Psoas muscle (tissue), 8 donors: ENCODE results near the gene DRAM1. TPM values are rescaled to one million over a fixed set of nuclear protein-coding genes. Genes with fewer than 3 reads are reported as not detected.
"Not testable (repeated sequence)": the region's sequence is repeated elsewhere in the genome, so short reads cannot be mapped to it uniquely, and the experiment has no call there.

Experiments used
- ATAC-seq, 4 donors: fragments of 200-7000 bp; cut with Tn5 transposase; one replicate each; pipeline ENCODE4 v1.9.1; 2020; ENCODE audit warnings: moderate library complexity in 3 of 4, mild to moderate bottlenecking in 2 of 4
- DNase-seq, 2 donors: peaks; one replicate each; pipeline ENCODE4 v3.0.0-alpha.2; 2020
- H3K27ac ChIP-seq: fragments of 200-600 bp; one replicate; pipeline ENCODE4 v1.8.0; 2022
- H3K27me3 ChIP-seq, 3 donors: fragments of 200-600 bp in 1 of 3; one replicate each; pipeline versions ENCODE4 v1.6.1 to v1.8.0; 2013 to 2022; ENCODE audit warnings: low read length in 2 of 3, mild to moderate bottlenecking in 2 of 3, moderate library complexity in 1 of 3; ENCODE audit not compliant: insufficient read depth in 3 of 3
- H3K36me3 ChIP-seq, 2 donors: fragments of 200-600 bp in 1 of 2; one replicate each; pipeline versions ENCODE4 v1.6.1 to v1.8.0; 2013 to 2022; ENCODE audit warnings: low read depth in 1 of 2, mild to moderate bottlenecking in 1 of 2, moderate library complexity in 1 of 2; ENCODE audit not compliant: insufficient read depth in 1 of 2
- H3K4me1 ChIP-seq: fragments of 200-600 bp; one replicate; pipeline ENCODE4 v1.8.0; 2022
- H3K4me3 ChIP-seq: fragments of 200-600 bp; one replicate; pipeline ENCODE4 v1.8.0; 2022; ENCODE audit warnings: mild to moderate bottlenecking
- H3K9me3 ChIP-seq: fragments of 200-600 bp; one replicate; pipeline ENCODE4 v1.8.0; 2022
- CTCF ChIP-seq: fragments of 200-600 bp; IDR thresholded peaks from one replicate; pipeline ENCODE4 v1.8.0; 2022; ENCODE audit warnings: antibody characterized with exemption
- WGBS, 3 donors: extraction: QIAGEN DNeasy Blood & Tissue Kit; methylation state at CpG; one replicate each; pipeline versions ENCODE4 v1.1.6 to v1.1.7; 2013; 5-methylcytosine and 5-hydroxymethylcytosine counted together
- intact Hi-C, 2 donors: fragments of 100-400 bp; cut with DNase I; formaldehyde crosslinking; loops; one replicate each; pipeline versions ENCODE4 v1.11.0 to v1.14.2; 2022
- polyA plus RNA-seq, 3 donors: library from polyadenylated mRNA; stranded (reverse); fragments of 200-250 nt; gene quantifications; one replicate each; pipeline ENCODE4 v1.2.3, GENCODE V29; 2013
- total RNA-seq, 4 donors: library from RNA; stranded (reverse); fragmentation: NEBNext Ultra II Directional in 2 of 4; extraction: Animal tissue kit (Norgen Biotek cat#: 25700) in 2 of 4; gene quantifications; one replicate each; pipeline versions ENCODE4 v1.2.1 to v1.2.4, GENCODE V29; 2021 to 2023
- donor health status: healthy with polysubstance abuse.
- donor health status: DM: no; HTN: no; CAD: no; lungs with moderate emphysema.
- donor health status: Bipolar disorder and iron deficiency.
- donor health status: healthy.
- donor health status: DM: yes; HTN: yes; CAD: no.
- donor health status: DM: no; HTN: no; CAD: no.
- donor health status: DM: no; HTN: no; CAD: no.
- donor health status: DM: yes; HTN: yes; CAD: no.

Gene DRAM1
- total and polyA plus RNA-seq, 7 donors: 2.8 to 6.8 (median 4.1) TPM

GRCh38 chr12:101902641-101903040 lies 25.3 kb downstream of the DRAM1 start:
- DNase-seq: no peak
- H3K27ac ChIP-seq: no peak overlapping the region
- intact Hi-C loops: no loop called here
- peaks cover 0 to 6% of the 10 kb centered on the region in 2 donors for H3K36me3 ChIP-seq
- 92 to 94% (median 92%) methylated on average over 8 of the region's 8 CpGs for WGBS, 3 donors
- no peaks in the 10 kb centered on the region for H3K27me3 ChIP-seq
- H3K4me1 ChIP-seq: no peaks in the 10 kb centered on the region
- no peaks in the 10 kb centered on the region for H3K9me3 ChIP-seq
- H3K4me3 ChIP-seq: no peak overlapping the region
- no peak for ATAC-seq
- no peak for TF ChIP-seq CTCF

- H3K27ac ChIP-seq: no peak overlapping the region
- no peaks in the 10 kb centered on the region for H3K9me3 ChIP-seq
- no peak for TF ChIP-seq CTCF
- H3K4me3 ChIP-seq: no peak overlapping the region
- ATAC-seq (no peak), DNase-seq (no peak)
- H3K27me3 ChIP-seq: no peaks in the 10 kb centered on the region
- intact Hi-C loops: no loop called here
- 67 to 87% (median 76%) methylated on average over 2 of the region's 2 CpGs for WGBS, 3 donors
- H3K4me1 ChIP-seq: no peaks in the 10 kb centered on the region
- H3K36me3 ChIP-seq: peaks cover 0 to 5% of the 10 kb centered on the region in 2 donors
Measured at GRCh38 chr12:101906226-101906625, 28.8 kb downstream of the DRAM1 start.

GRCh38 chr12:101908395-101908794 lies 31.0 kb downstream of the DRAM1 start:
- H3K4me3 ChIP-seq: no peak overlapping the region
- DNase-seq (no peak), ATAC-seq (no peak)
- no peaks in the 10 kb centered on the region for H3K4me1 ChIP-seq
- TF ChIP-seq CTCF: no peak
- no peaks in the 10 kb centered on the region for H3K9me3 ChIP-seq
- H3K36me3 ChIP-seq: no peaks in the 10 kb centered on the region
- WGBS, 3 donors: 92 to 94% (median 94%) methylated on average over 3 of the region's 3 CpGs
- H3K27ac ChIP-seq: no peak overlapping the region
- intact Hi-C loops: no loop called here
- no peaks in the 10 kb centered on the region for H3K27me3 ChIP-seq

GRCh38 chr12:101909646-101910045 lies 32.3 kb downstream of the DRAM1 start:
- H3K4me1 ChIP-seq: no peaks in the 10 kb centered on the region
- no peak for DNase-seq
- no peak for ATAC-seq
- H3K9me3 ChIP-seq: no peaks in the 10 kb centered on the region
- intact Hi-C loops: no loop called here
- H3K27me3 ChIP-seq: no peaks in the 10 kb centered on the region
- no peak overlapping the region for H3K4me3 ChIP-seq
- H3K27ac ChIP-seq: no peak overlapping the region
- TF ChIP-seq CTCF: no peak
- WGBS, 3 donors: 87 to 90% (median 90%) methylated on average over 7 of the region's 7 CpGs
- H3K36me3 ChIP-seq: no peaks in the 10 kb centered on the region

GRCh38 chr12:101915841-101916240 lies 38.5 kb downstream of the DRAM1 start:
- Histone ChIP-seq H3K4me1 (no peaks in the 10 kb centered on the region), H3K27me3 (no peaks in the 10 kb centered on the region), H3K4me3 (no peak overlapping the region), H3K36me3 (no peaks in the 10 kb centered on the region), H3K27ac (no peak overlapping the region), H3K9me3 (no peaks in the 10 kb centered on the region)
- intact Hi-C loops: no loop called here
- ATAC-seq: no peak
- DNase-seq: no peak
- TF ChIP-seq CTCF: no peak
- 75 to 86% (median 84%) methylated on average over 5 of the region's 5 CpGs for WGBS, 3 donors

- ATAC-seq, H3K9me3 ChIP-seq, H3K36me3 ChIP-seq, H3K4me3 ChIP-seq, H3K27me3 ChIP-seq, intact Hi-C loops, H3K4me1 ChIP-seq, H3K27ac ChIP-seq, DNase-seq: not testable (repeated sequence)
- WGBS, 3 donors: 94 to 96% (median 96%) methylated on average over 4 of the region's 4 CpGs
Measured at GRCh38 chr12:101918805-101919204, 41.4 kb downstream of the DRAM1 start.
